Left renal pelvis (tissue), 4 donors: ENCODE results near the gene PLEKHG5. TPM values are rescaled to one million over a fixed set of nuclear protein-coding genes. Genes with fewer than 3 reads are reported as not detected.

Experiments used
- DNase-seq, 4 donors: peaks; one replicate each; pipeline ENCODE4 v3.0.0-alpha.2; 2013; ENCODE audit warnings: low read depth in 4 of 4, low spot score in 3 of 4
- polyA plus RNA-seq, 4 donors: library from polyadenylated mRNA; unstranded; fragments of 120-200 nt; gene quantifications; one replicate each; pipeline ENCODE4 v1.2.1, GENCODE V29; 2013; ENCODE audit not compliant: insufficient read length in 4 of 4

PLEKHG5 gene
- polyA plus RNA-seq, result 10 to 100 TPM; 10.9 to 23.5 (median 14.0) TPM

- DNase-seq, result no peak
Measured at GRCh38 chr1:6491480-6491962, at the start of gene PLEKHG5. Gene PLEKHG5, minus strand, starts transcription at chr1:6491667. Its CDS starts 14,096 bp downstream, at chr1:6477571.

GRCh38 chr1:6538956-6539355, 47.5 kb upstream of the PLEKHG5 start:
- no peak for DNase-seq

- DNase-seq, result no peak
Measured at GRCh38 chr1:6536291-6536690, 44.8 kb upstream of the PLEKHG5 start.

GRCh38 chr1:6535214-6535613, 43.7 kb upstream of the PLEKHG5 start:
- DNase-seq, result no peak

- no peak for DNase-seq
Measured at GRCh38 chr1:6534248-6534822, 42.9 kb upstream of the PLEKHG5 start.

- no peak for DNase-seq
Measured at GRCh38 chr1:6531996-6532395, 40.5 kb upstream of the PLEKHG5 start.

GRCh38 chr1:6530504-6531160, 39.2 kb upstream of the PLEKHG5 start:
- no peak for DNase-seq

GRCh38 chr1:6528492-6528891, 37.0 kb upstream of the PLEKHG5 start:
- DNase-seq, result no peak

- DNase-seq, result no peak
Measured at GRCh38 chr1:6526316-6526715, 34.8 kb upstream of the PLEKHG5 start.

- no peak for DNase-seq
Measured at GRCh38 chr1:6523566-6523965, 32.1 kb upstream of the PLEKHG5 start.

GRCh38 chr1:6521536-6521935, 30.1 kb upstream of the PLEKHG5 start:
- DNase-seq, result no peak

- peak in 2 of 4 donors; percentile 34 to 48 for DNase-seq
Measured at GRCh38 chr1:6519935-6520671, 28.6 kb upstream of the PLEKHG5 start.

- no peak for DNase-seq
Measured at GRCh38 chr1:6519491-6519934, 28.0 kb upstream of the PLEKHG5 start.

GRCh38 chr1:6517435-6517851, 26.0 kb upstream of the PLEKHG5 start:
- DNase-seq, result no peak

GRCh38 chr1:6515771-6516170, 24.3 kb upstream of the PLEKHG5 start:
- no peak for DNase-seq

- no peak for DNase-seq
Measured at GRCh38 chr1:6513320-6513801, 21.9 kb upstream of the PLEKHG5 start.

- DNase-seq, result no peak
Measured at GRCh38 chr1:6512908-6513280, 21.4 kb upstream of the PLEKHG5 start.

GRCh38 chr1:6512245-6512907, 20.9 kb upstream of the PLEKHG5 start:
- DNase-seq, result no peak

- DNase-seq, result no peak
Measured at GRCh38 chr1:6511561-6512244, 20.2 kb upstream of the PLEKHG5 start.

- DNase-seq, result no peak
Measured at GRCh38 chr1:6511056-6511455, 19.6 kb upstream of the PLEKHG5 start.
